ENCODE data around the gene ZNF844. TPM values are rescaled to one million over a fixed set of nuclear protein-coding genes. Genes with fewer than 3 reads are reported as not detected.
"Not testable (repeated sequence)": the region's sequence is repeated elsewhere in the genome, so short reads cannot be mapped to it uniquely, and the experiment has no call there.

ZNF844 gene
- total RNA-seq, 1 experiment from 2014 or later = not detected

- no peak for DNase-seq (ENCODE audit: low spot score)
Observed at GRCh38 chr19:12092065-12092867, 27.7 kb downstream of the ZNF844 start.

- DNase-seq (ENCODE audit: low spot score) = no peak
Observed at GRCh38 chr19:12092956-12093355, 28.4 kb downstream of the ZNF844 start.

- DNase-seq (ENCODE audit: low spot score) = no peak
Observed at GRCh38 chr19:12093777-12094176, 29.2 kb downstream of the ZNF844 start.

DNA sequence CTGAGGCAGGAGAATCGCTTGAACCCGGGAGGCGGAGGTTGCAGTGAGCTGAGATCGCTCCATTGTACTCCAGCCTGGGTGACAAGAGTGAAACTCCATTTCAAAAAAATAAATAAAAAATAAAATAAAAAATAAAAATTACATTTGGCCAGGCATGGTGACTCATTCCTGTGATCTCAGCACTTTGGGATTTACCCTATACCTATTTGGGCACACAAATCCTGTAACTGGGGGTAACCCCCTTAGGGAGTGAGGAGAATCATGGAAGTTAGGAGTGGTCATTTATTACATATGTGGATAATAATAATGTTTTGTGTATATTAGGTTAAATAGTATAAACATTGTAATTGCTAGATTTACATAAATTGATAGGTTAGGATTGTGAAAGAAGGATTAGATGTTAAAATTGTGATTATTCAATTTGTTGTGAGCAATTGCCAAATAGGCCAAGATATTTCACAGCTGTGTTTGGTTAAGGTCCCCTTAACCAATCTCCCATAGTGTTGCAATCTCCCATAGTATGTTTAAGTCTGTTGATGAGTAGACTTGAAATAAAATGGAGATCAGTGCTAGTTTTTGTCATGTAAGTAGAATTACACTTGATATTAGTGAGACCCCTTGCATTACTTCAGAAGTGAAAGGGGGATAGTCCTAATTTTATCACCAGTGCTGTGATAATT is 30.7 kb downstream of the ZNF844 start:
- DNase-seq (ENCODE audit: low spot score) = no peak

GRCh38 chr19:12098040-12098439 is 33.5 kb downstream of the ZNF844 start:
- no peak for DNase-seq (ENCODE audit: low spot score)

DNA sequence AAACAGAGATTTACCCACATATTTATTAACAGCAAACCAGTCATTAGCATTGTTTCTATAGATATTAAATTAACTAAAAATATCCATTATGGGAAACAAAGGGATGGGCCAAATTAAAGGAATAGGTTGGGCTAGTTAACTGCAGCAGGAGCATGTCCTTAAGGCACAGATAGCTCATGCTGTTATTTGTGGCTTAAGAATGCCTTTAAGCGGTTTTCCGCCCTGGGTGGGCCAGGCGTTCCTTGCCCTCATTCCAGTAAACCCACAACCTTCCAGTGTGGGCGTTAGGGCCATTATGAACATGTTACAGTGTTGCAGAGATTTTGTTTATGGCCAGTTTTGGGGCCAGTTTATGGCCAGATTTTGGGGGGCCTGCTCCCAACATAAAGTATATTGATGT is 39.4 kb downstream of the ZNF844 start:
- DNase-seq (ENCODE audit: low spot score) = not testable (repeated sequence)

- no peak for DNase-seq (ENCODE audit: low spot score)
Observed at GRCh38 chr19:12111176-12111575, 46.6 kb downstream of the ZNF844 start.

- peak; percentile 48 for DNase-seq (ENCODE audit: low spot score)
Observed at GRCh38 chr19:12111943-12112637, 47.6 kb downstream of the ZNF844 start.

GRCh38 chr19:12112701-12113100 is 48.2 kb downstream of the ZNF844 start:
- DNase-seq (ENCODE audit: low spot score) = peak; percentile 44

DNA sequence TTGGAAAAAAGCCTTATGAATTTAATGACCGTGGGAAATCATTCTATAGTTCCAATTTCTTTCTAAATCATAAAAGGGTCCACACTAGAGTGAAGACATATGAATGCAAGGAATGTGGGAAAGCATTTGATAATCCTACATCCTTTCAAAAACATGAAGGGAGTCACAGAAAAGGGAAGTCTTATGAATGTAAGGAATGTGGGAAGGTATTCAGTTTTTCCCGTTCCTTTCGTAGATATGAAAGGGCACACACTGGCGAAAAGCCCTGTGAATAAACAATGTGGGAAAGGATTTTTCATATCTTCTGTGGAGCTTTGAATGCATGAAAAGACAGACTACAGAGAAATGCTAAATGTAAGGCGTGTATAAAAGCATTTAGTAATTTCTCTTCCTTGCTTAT is 48.6 kb downstream of the ZNF844 start:
- peak; percentile 45 for DNase-seq (ENCODE audit: low spot score)

DNA sequence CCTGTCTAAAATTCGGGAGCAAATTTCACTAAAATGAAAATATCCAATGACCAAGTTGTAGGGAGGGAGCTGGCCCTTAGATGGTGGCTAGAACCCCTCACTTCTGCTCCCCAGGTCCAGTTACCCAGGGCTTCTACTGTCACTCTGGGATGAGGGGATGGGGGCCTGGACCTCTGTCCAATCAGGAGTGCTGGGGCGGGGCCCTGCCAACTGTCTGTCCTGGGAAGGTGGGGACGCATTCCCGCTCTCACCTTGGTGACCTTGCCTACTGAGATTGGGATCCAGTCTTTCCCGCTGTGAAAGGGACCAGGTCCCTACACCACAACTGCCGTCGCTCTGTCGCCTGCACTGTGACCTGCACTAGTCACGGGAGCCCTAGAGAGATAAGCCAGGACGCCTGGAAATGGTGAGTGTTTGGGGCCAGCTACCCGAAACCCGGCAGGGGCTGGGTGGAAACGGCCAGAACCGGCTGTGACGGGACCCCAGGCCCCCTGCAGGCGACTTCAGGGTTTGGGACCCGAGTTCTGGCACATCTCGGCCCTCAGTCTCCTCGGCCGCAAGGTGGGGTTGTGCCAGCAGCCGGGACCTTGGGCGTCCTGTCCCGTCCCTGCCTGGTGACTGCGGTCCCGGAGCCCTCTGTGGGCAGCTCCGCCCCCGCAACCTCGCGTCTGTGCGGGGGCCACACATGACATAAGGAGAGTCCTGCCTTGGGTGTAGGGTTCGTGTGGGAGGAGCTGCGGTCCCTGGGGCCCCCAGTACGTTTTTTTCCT is 52.9 kb downstream of the ZNF844 start:
- DNase-seq (ENCODE audit: low spot score) = no peak

DNA sequence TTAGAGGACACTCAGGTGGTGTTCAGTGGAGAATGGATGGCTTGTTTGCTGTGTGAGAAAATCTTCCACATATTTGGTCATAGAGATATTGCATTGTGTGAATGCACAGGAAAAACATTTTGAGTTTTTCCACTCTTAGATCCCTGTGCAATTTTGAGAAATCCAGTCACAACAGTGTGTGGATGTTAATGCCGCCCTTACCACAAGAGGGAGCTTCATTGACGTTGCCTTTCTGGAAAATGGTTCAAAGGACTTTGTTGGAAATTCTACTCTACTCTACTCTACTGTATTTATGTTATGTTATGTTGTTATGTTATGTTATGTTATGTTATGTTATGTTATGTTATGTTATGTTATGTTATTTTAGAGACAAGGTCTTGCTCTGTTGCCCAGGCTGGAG is 62.2 kb downstream of the ZNF844 start:
- DNase-seq (ENCODE audit: low spot score) = no peak

Other genes with a start within 250 kb of the ZNF844 start
- gene ZNF439, start 216.0 kb upstream of the ZNF844 start, total RNA-seq (2014; rRNA removed; shearing (Covaris generic)) = 0.14 TPM in 1 of 2 replicates, not detected in the other
- not detected in 2 replicates for gene ZNF69, start 176.9 kb upstream of the ZNF844 start, total RNA-seq (2014; rRNA removed; shearing (Covaris generic))
- gene ZNF700, start 139.6 kb upstream of the ZNF844 start, total RNA-seq (2014; rRNA removed; shearing (Covaris generic)) = 14.7 and 17.6 TPM in 2 replicates
- gene ZNF763, start 99.7 kb upstream of the ZNF844 start, total RNA-seq (2014; rRNA removed; shearing (Covaris generic)) = 1.1 TPM in 1 of 2 replicates, not detected in the other
- gene ZNF433, start 29.1 kb upstream of the ZNF844 start, total RNA-seq (2014; rRNA removed; shearing (Covaris generic)) = 7.2 and 11.3 TPM in 2 replicates
- 0.38 TPM in 1 of 2 replicates, not detected in the other for gene ZNF878, start 11.8 kb upstream of the ZNF844 start, total RNA-seq (2014; rRNA removed; shearing (Covaris generic))
- gene ZNF20, start 75.6 kb downstream of the ZNF844 start, total RNA-seq (2014; rRNA removed; shearing (Covaris generic)) = 7.8 and 11.4 TPM in 2 replicates
- gene ZNF625, start 92.0 kb downstream of the ZNF844 start, total RNA-seq (2014; rRNA removed; shearing (Covaris generic)) = 7.7 and 14.5 TPM in 2 replicates
- gene ZNF136, start 98.4 kb downstream of the ZNF844 start, total RNA-seq (2014; rRNA removed; shearing (Covaris generic)) = 8.8 and 16.1 TPM in 2 replicates
- gene ZNF44, start 230.2 kb downstream of the ZNF844 start, total RNA-seq (2014; rRNA removed; shearing (Covaris generic)) = 8.7 and 9.6 TPM in 2 replicates